CD4-positive, CD25-positive, alpha-beta regulatory T cell (primary cell): ENCODE results near the gene ANKS1B. TPM values are rescaled to one million over a fixed set of nuclear protein-coding genes. Genes with fewer than 3 reads are reported as not detected.
A peak's percentile ranks its signal among the peaks of the same experiment; 100 is the strongest.

Experiments
- ATAC-seq, 2 donors: fragments of 150-1000 bp; cut with Tn5 transposase; one replicate each; pipeline ENCODE4 v1.10.0; 2021; ENCODE audit warnings: low read depth in 2 of 2, moderate number of reproducible peaks in 2 of 2, moderate library complexity in 1 of 2
- DNase-seq, 3 donors: peaks; one replicate each; pipeline versions ENCODE4 v3.0.0 to v3.0.0-alpha.2; 2012 to 2022; ENCODE audit warnings: mixed read lengths in 1 of 3
- H3K27ac ChIP-seq: one replicate; pipeline ENCODE4 v1.7.0; 2013; ENCODE audit warnings: mild to moderate bottlenecking, low read length; ENCODE audit not compliant: insufficient read depth, poor library complexity, severe bottlenecking
- H3K27me3 ChIP-seq: one replicate; pipeline ENCODE4 v1.7.0; 2013; ENCODE audit warnings: low read length; ENCODE audit not compliant: control insufficient read depth, insufficient read depth
- H3K36me3 ChIP-seq: one replicate; pipeline ENCODE4 v1.7.0; 2013; ENCODE audit warnings: mild to moderate bottlenecking, low read length, moderate library complexity; ENCODE audit not compliant: control insufficient read depth, insufficient read depth
- H3K4me1 ChIP-seq: 2 replicates; pipeline ENCODE4 v1.7.0; 2013; ENCODE audit warnings: mild to moderate bottlenecking, low read length; ENCODE audit not compliant: insufficient read depth, control insufficient read depth, poor library complexity, severe bottlenecking
- H3K4me3 ChIP-seq: one replicate; pipeline ENCODE4 v1.7.0; 2013; ENCODE audit warnings: low read depth, mild to moderate bottlenecking, low read length, moderate library complexity
- H3K9me3 ChIP-seq, 2 experiments: 1 replicate in 1 of 2; 2 replicates in 1 of 2; pipeline ENCODE4 v1.7.0; 2013; ENCODE audit warnings: low read length in 2 of 2, mild to moderate bottlenecking in 1 of 2, moderate library complexity in 1 of 2; ENCODE audit not compliant: control insufficient read depth in 2 of 2
- H3K27ac Mint-ChIP-seq, 3 donors: one replicate each; pipeline ENCODE4 v1.8.0; 2020 to 2022; ENCODE audit warnings: mild to moderate bottlenecking in 3 of 3, mixed read lengths in 3 of 3, moderate library complexity in 2 of 3
- H3K27me3 Mint-ChIP-seq: one replicate; pipeline ENCODE4 v1.8.0; 2022; ENCODE audit warnings: mild to moderate bottlenecking, mixed read lengths
- H3K36me3 Mint-ChIP-seq: one replicate; pipeline ENCODE4 v1.8.0; 2020; ENCODE audit warnings: mixed read lengths
- H3K4me1 Mint-ChIP-seq, 4 donors: one replicate each; pipeline ENCODE4 v1.8.0; 2020 to 2022; ENCODE audit warnings: mixed read lengths in 4 of 4, mild to moderate bottlenecking in 1 of 4
- H3K4me3 Mint-ChIP-seq, 4 donors: one replicate each; pipeline ENCODE4 v1.8.0; 2020 to 2022; ENCODE audit warnings: mild to moderate bottlenecking in 4 of 4, mixed read lengths in 4 of 4, moderate library complexity in 3 of 4
- H3K9me3 Mint-ChIP-seq, 7 donors: one replicate each; pipeline ENCODE4 v1.8.0; 2020 to 2022; ENCODE audit warnings: mixed read lengths in 7 of 7, mild to moderate bottlenecking in 3 of 7, moderate library complexity in 2 of 7
- polyA plus RNA-seq, 4 donors: library from polyadenylated mRNA; unstranded; fragments of 300-500 nt; fragmentation: Illumina TruSeq; gene quantifications; one replicate each; pipeline ENCODE4 v1.2.3, GENCODE V29; 2021
- total RNA-seq: library from RNA; stranded (reverse); gene quantifications from one replicate; pipeline ENCODE4 v1.2.3, GENCODE V29; 2022

ANKS1B gene
- total and polyA plus RNA-seq, 5 donors from 2014 or later: 4.0 to 15.9 (median 9.5) TPM

GRCh38 chr12:99131751-99132199 lies 853.0 kb downstream of the ANKS1B start:
- H3K9me3 Mint-ChIP-seq: peaks cover 0 to 4% (median 0%) of the 10 kb centered on the region in 7 donors
- no peak for DNase-seq

GRCh38 chr12:99130808-99131553 lies 853.8 kb downstream of the ANKS1B start:
- no peaks in the 10 kb centered on the region for H3K36me3 Mint-ChIP-seq
- DNase-seq (no peak), ATAC-seq (no peak)
- no peak overlapping the region for H3K4me3 ChIP-seq
- H3K27ac Mint-ChIP-seq: no peak overlapping the region
- no peaks in the 10 kb centered on the region for H3K4me1 ChIP-seq
- H3K4me1 Mint-ChIP-seq: no peaks in the 10 kb centered on the region
- H3K4me3 Mint-ChIP-seq: no peak overlapping the region
- no peaks in the 10 kb centered on the region for H3K27me3 ChIP-seq
- no peaks in the 10 kb centered on the region for H3K9me3 ChIP-seq
- H3K27ac ChIP-seq: no peak overlapping the region
- no peaks in the 10 kb centered on the region for H3K36me3 ChIP-seq
- H3K9me3 Mint-ChIP-seq: peaks cover 0 to 4% (median 1%) of the 10 kb centered on the region in 7 donors
- H3K27me3 Mint-ChIP-seq: no peaks in the 10 kb centered on the region

More at GRCh38 chr12:99131751-99132199, 853.0 kb downstream of the ANKS1B start:
- Mint-ChIP-seq H3K27ac (no peak overlapping the region), H3K36me3 (no peaks in the 10 kb centered on the region), H3K4me1 (no peaks in the 10 kb centered on the region), H3K27me3 (no peaks in the 10 kb centered on the region), H3K4me3 (no peak overlapping the region)
- H3K9me3 ChIP-seq: no peaks in the 10 kb centered on the region
- H3K27me3 ChIP-seq: no peaks in the 10 kb centered on the region
- no peaks in the 10 kb centered on the region for H3K4me1 ChIP-seq
- no peak overlapping the region for H3K4me3 ChIP-seq
- no peaks in the 10 kb centered on the region for H3K36me3 ChIP-seq
- no peak overlapping the region for H3K27ac ChIP-seq
- no peak for ATAC-seq

GRCh38 chr12:99128246-99128802 lies 856.4 kb downstream of the ANKS1B start:
- no peak for ATAC-seq
- H3K4me3 ChIP-seq: no peak overlapping the region
- H3K9me3 Mint-ChIP-seq: peaks cover 0 to 3% (median 0%) of the 10 kb centered on the region in 7 donors

GRCh38 chr12:99122959-99123358 lies 861.8 kb downstream of the ANKS1B start:
- H3K4me1 ChIP-seq: no peaks in the 10 kb centered on the region
- H3K4me3 ChIP-seq: no peak overlapping the region
- no peaks in the 10 kb centered on the region for H3K27me3 Mint-ChIP-seq
- no peaks in the 10 kb centered on the region for H3K4me1 Mint-ChIP-seq
- H3K9me3 Mint-ChIP-seq: peaks cover 0 to 6% (median 0%) of the 10 kb centered on the region in 7 donors
- H3K9me3 ChIP-seq: no peaks in the 10 kb centered on the region
- H3K27ac Mint-ChIP-seq: no peak overlapping the region
- H3K36me3 ChIP-seq: no peaks in the 10 kb centered on the region
- H3K27ac ChIP-seq: no peak overlapping the region
- no peaks in the 10 kb centered on the region for H3K36me3 Mint-ChIP-seq
- no peak for DNase-seq
- H3K27me3 ChIP-seq: no peaks in the 10 kb centered on the region
- ATAC-seq: no peak
- no peak overlapping the region for H3K4me3 Mint-ChIP-seq

More at GRCh38 chr12:99128246-99128802, 856.4 kb downstream of the ANKS1B start:
- no peak for DNase-seq
- Histone ChIP-seq H3K27me3 (no peaks in the 10 kb centered on the region), H3K9me3 (no peaks in the 10 kb centered on the region), H3K4me1 (no peaks in the 10 kb centered on the region), H3K27ac (no peak overlapping the region), H3K36me3 (no peaks in the 10 kb centered on the region)
- Mint-ChIP-seq H3K4me3 (peak overlapping the region in 1 of 4 donors; percentile 2), H3K36me3 (no peaks in the 10 kb centered on the region), H3K27ac (no peak overlapping the region), H3K27me3 (no peaks in the 10 kb centered on the region), H3K4me1 (no peaks in the 10 kb centered on the region)

GRCh38 chr12:99122496-99122895 lies 862.2 kb downstream of the ANKS1B start:
- Histone ChIP-seq H3K27me3 (no peaks in the 10 kb centered on the region), H3K36me3 (no peaks in the 10 kb centered on the region), H3K4me3 (no peak overlapping the region), H3K9me3 (no peaks in the 10 kb centered on the region), H3K27ac (no peak overlapping the region), H3K4me1 (no peaks in the 10 kb centered on the region)
- Mint-ChIP-seq H3K4me3 (no peak overlapping the region), H3K9me3 (peaks cover 0 to 6% (median 0%) of the 10 kb centered on the region in 7 donors), H3K27me3 (no peaks in the 10 kb centered on the region), H3K4me1 (no peaks in the 10 kb centered on the region), H3K27ac (no peak overlapping the region), H3K36me3 (no peaks in the 10 kb centered on the region)
- no peak for ATAC-seq
- DNase-seq: no peak

GRCh38 chr12:99121546-99121945 lies 863.2 kb downstream of the ANKS1B start:
- Mint-ChIP-seq H3K9me3 (peaks cover 0 to 6% (median 0%) of the 10 kb centered on the region in 7 donors), H3K27me3 (no peaks in the 10 kb centered on the region), H3K27ac (no peak overlapping the region), H3K4me3 (no peak overlapping the region), H3K4me1 (no peaks in the 10 kb centered on the region), H3K36me3 (no peaks in the 10 kb centered on the region)
- ATAC-seq (no peak), DNase-seq (no peak)
- H3K4me1 ChIP-seq: no peaks in the 10 kb centered on the region
- no peaks in the 10 kb centered on the region for H3K27me3 ChIP-seq
- H3K36me3 ChIP-seq: no peaks in the 10 kb centered on the region
- no peaks in the 10 kb centered on the region for H3K9me3 ChIP-seq
- no peak overlapping the region for H3K4me3 ChIP-seq
- H3K27ac ChIP-seq: no peak overlapping the region

GRCh38 chr12:99119943-99120342 lies 864.8 kb downstream of the ANKS1B start:
- Histone ChIP-seq H3K27ac (no peak overlapping the region), H3K27me3 (no peaks in the 10 kb centered on the region), H3K4me3 (no peak overlapping the region), H3K4me1 (no peaks in the 10 kb centered on the region), H3K36me3 (no peaks in the 10 kb centered on the region), H3K9me3 (no peaks in the 10 kb centered on the region)
- Mint-ChIP-seq H3K27me3 (no peaks in the 10 kb centered on the region), H3K4me3 (no peak overlapping the region), H3K4me1 (no peaks in the 10 kb centered on the region), H3K36me3 (no peaks in the 10 kb centered on the region), H3K9me3 (peaks cover 0 to 6% (median 0%) of the 10 kb centered on the region in 7 donors), H3K27ac (no peak overlapping the region)
- DNase-seq: no peak
- ATAC-seq: no peak

GRCh38 chr12:99119449-99119848 lies 865.3 kb downstream of the ANKS1B start:
- no peaks in the 10 kb centered on the region for H3K4me1 ChIP-seq
- no peaks in the 10 kb centered on the region for H3K4me1 Mint-ChIP-seq
- ATAC-seq: no peak

More at GRCh38 chr12:99119449-99119848, 865.3 kb downstream of the ANKS1B start:
- Histone ChIP-seq H3K36me3 (no peaks in the 10 kb centered on the region), H3K27me3 (no peaks in the 10 kb centered on the region), H3K27ac (no peak overlapping the region), H3K4me3 (no peak overlapping the region), H3K9me3 (no peaks in the 10 kb centered on the region)
- H3K9me3 Mint-ChIP-seq: peaks cover 0 to 6% (median 0%) of the 10 kb centered on the region in 7 donors
- no peaks in the 10 kb centered on the region for H3K27me3 Mint-ChIP-seq
- no peaks in the 10 kb centered on the region for H3K36me3 Mint-ChIP-seq
- no peak for DNase-seq
- H3K27ac Mint-ChIP-seq: no peak overlapping the region
- H3K4me3 Mint-ChIP-seq: no peak overlapping the region
